ENCODE data around the gene C15orf39. TPM values are rescaled to one million over a fixed set of nuclear protein-coding genes. Genes with fewer than 3 reads are reported as not detected.

The C15orf39 gene
- polyA plus RNA-seq, 1 donor from 2014 or later, result not detected

- TF ChIP-seq EP300 (conservative IDR thresholded peaks at IDR 0.05; ENCODE audit: poor library complexity, severe bottlenecking), result no peak
- TF ChIP-seq TAF1 (IDR thresholded peaks at IDR 0.05; ENCODE audit: low read depth), result no peak
- TF ChIP-seq POLR2AphosphoS5 (IDR thresholded peaks at IDR 0.05), result no peak
- no peak for TF ChIP-seq RAD21 (conservative IDR thresholded peaks at IDR 0.05)
- TF ChIP-seq MXI1 (conservative IDR thresholded peaks at IDR 0.05; ENCODE audit: poor library complexity, severe bottlenecking), result no peak
- no peak for TF ChIP-seq REST (IDR thresholded peaks at IDR 0.05; ENCODE audit: borderline replicate concordance)
- no peak for TF ChIP-seq EZH2 (IDR thresholded peaks at IDR 0.05; ENCODE audit: borderline replicate concordance, insufficient read depth, low read length, poor library complexity, severe bottlenecking)
- TF ChIP-seq CTCF (IDR thresholded peaks at IDR 0.05; ENCODE audit: poor library complexity, severe bottlenecking), result no peak
- no peak for TF ChIP-seq SMC3 (conservative IDR thresholded peaks at IDR 0.05; ENCODE audit: poor library complexity)
- Histone ChIP-seq H3K9me2 (ENCODE audit: insufficient read depth, low read length) (no peaks in the 10 kb centered on the region), H3K4me2 (ENCODE audit: low read length) (no peak overlapping the region), H3K79me2 (replicated peaks; ENCODE audit: insufficient read depth, low read length) (no peaks in the 10 kb centered on the region), H3K27me3 (ENCODE audit: insufficient read depth, low read depth, low read length) (no peaks in the 10 kb centered on the region), H3K9ac (ENCODE audit: low read length) (no peak overlapping the region), H3K9me3 (ENCODE audit: low read length) (no peaks in the 10 kb centered on the region), H3K27ac (ENCODE audit: low read length) (no peak overlapping the region), H2AFZ (ENCODE audit: low read depth, low read length) (no peak overlapping the region), H3K36me3 (ENCODE audit: insufficient read depth, low read length) (no peaks in the 10 kb centered on the region), H4K20me1 (ENCODE audit: insufficient read depth) (no peaks in the 10 kb centered on the region), H3K4me3 (ENCODE audit: low read length) (no peak overlapping the region), H3F3A (ENCODE audit: insufficient read depth, low read length, poor library complexity, severe bottlenecking) (no peaks in the 10 kb centered on the region)
Measured at GRCh38 chr15:75176396-75176761, 25.3 kb upstream of the C15orf39 start.

GRCh38 chr15:75177360-75178071 lies 24.2 kb upstream of the C15orf39 start:
- Histone ChIP-seq H3K36me3 (ENCODE audit: insufficient read depth, low read length) (no peaks in the 10 kb centered on the region), H3K27me3 (ENCODE audit: insufficient read depth, low read depth, low read length) (no peaks in the 10 kb centered on the region), H3K79me2 (replicated peaks; ENCODE audit: insufficient read depth, low read length) (no peaks in the 10 kb centered on the region), H3K4me2 (ENCODE audit: low read length) (no peak overlapping the region), H4K20me1 (ENCODE audit: insufficient read depth) (no peaks in the 10 kb centered on the region), H3K9me2 (ENCODE audit: insufficient read depth, low read length) (no peaks in the 10 kb centered on the region), H3K27ac (ENCODE audit: low read length) (no peak overlapping the region), H3K9ac (ENCODE audit: low read length) (no peak overlapping the region), H3K4me3 (ENCODE audit: low read length) (no peak overlapping the region), H3F3A (ENCODE audit: insufficient read depth, low read length, poor library complexity, severe bottlenecking) (no peaks in the 10 kb centered on the region), H3K9me3 (ENCODE audit: low read length) (no peaks in the 10 kb centered on the region), H2AFZ (ENCODE audit: low read depth, low read length) (no peak overlapping the region)
- no peak for TF ChIP-seq REST (IDR thresholded peaks at IDR 0.05; ENCODE audit: borderline replicate concordance)
- TF ChIP-seq TAF1 (IDR thresholded peaks at IDR 0.05; ENCODE audit: low read depth), result no peak
- no peak for TF ChIP-seq RAD21 (conservative IDR thresholded peaks at IDR 0.05)
- no peak for TF ChIP-seq EZH2 (IDR thresholded peaks at IDR 0.05; ENCODE audit: borderline replicate concordance, insufficient read depth, low read length, poor library complexity, severe bottlenecking)

All from neural cell (in vitro differentiated cells).